GM21786 (cell line): ENCODE measurements around the gene TGFB2.

Experiments used
- ATAC-seq: cut with Tn5 transposase; IDR thresholded peaks from one replicate; pipeline ENCODE4 v1.9.1; 2021; ENCODE audit not compliant: unreplicated experiment

The TGFB2 gene

GRCh38 chr1:218459878-218460711 is 115.0 kb downstream of the TGFB2 start:
- peak; percentile 44 for ATAC-seq

DNA sequence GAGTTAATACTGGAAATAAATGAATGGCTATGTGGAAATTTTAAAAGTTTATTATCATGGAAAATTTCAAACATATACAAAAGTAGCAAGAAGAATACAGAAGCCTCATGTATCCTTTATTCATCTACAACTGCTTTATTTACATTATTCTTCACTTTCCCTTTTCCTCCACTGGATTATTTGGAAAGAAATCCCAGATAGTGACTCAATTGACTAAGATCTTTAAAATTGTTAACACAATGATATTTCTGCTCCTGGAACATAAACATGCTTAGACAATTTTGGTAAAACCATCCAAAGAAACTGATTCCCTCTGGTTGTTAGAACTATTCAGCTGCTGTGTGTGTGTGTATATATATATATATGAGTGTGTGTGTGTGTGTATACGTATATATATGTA is 116.2 kb downstream of the TGFB2 start:
- no peak for ATAC-seq

- ATAC-seq, result no peak
Measured at GRCh38 chr1:218462116-218462515, 117.0 kb downstream of the TGFB2 start.

DNA sequence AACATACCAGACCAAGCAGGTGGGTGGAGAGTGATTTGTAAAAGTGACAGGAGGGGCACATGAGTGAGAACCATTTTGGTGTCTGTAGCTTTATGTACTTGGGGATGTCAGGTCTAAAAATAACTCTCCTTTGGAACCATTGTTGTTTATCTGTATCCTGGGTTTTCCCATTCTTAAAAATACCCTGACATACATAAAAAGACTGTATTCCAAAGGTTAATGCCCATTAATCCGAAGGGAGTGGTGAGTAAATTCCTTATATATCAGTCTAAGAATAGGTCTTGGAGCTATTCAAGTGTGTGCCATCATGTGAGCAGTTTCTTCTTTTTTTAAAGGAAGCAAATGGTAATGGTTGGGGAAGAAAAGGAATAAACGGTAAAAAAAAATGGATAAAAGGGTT is 117.5 kb downstream of the TGFB2 start:
- no peak for ATAC-seq

- no peak for ATAC-seq
Measured at GRCh38 chr1:218463194-218464156, 118.3 kb downstream of the TGFB2 start.

- no peak for ATAC-seq
Measured at GRCh38 chr1:218464871-218465270, 119.7 kb downstream of the TGFB2 start.

GRCh38 chr1:218466341-218467010 is 121.3 kb downstream of the TGFB2 start:
- ATAC-seq, result no peak

DNA sequence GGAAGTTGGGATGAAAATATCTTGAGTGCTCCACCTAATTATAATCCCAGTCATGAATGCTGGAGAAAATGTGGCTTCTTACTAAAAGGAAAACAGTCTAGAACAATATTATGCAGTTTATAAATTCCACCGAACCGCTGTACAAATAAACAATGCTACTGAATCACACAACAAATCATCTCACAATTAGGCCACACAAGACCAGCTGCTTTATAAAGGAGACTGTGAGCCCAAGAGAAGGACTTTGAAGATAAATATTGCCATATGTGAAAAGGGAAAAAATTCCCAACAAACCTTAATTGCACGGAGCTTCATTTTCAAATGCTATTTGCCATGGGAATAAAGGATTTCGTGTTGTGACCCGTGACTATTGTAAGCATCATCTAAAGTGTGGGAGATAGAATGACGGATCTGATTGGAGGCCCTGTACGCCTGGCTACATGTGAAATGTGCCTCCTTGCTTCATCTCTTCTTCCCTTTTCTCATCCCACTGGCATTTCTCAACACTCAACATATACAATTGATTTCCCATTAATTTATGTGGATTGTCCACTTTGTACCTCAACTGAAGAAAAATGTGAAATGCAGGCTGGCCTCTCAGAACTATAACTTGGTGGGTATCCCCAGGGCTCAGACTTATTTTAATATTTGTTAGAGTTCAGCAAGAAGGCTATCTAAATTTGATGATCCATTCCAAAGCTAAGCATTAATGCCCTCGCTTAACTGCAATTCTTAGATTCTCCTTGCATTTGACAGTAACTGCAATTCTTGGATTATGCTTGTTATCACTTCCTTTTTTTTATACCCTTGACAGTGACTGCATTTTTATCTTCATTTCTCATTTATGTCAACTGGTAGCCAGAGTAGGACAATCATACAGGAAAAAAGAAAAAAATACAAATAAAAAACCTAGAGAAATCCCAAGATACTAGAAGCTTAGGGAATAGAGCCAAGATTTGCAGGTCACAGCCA is 122.3 kb downstream of the TGFB2 start:
- no peak for ATAC-seq

DNA sequence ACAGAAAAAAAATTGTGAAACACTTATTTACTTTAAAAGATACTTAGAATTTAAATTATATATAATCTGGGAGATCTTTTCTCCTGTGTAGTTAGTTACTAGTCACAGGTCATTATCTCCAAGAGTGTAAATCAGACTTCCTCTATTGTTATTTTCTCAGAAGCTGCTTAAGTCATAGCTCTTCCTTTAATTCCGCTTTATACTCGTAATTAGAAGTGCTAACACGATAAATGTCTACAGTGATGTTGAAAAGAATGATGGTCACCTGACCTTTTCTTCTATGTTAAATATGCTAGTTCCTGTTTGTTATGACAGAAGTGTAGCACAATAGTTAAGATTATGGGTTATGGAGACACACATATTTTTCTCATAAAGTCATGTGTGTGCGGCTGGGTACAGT is 123.6 kb downstream of the TGFB2 start:
- ATAC-seq, result no peak

DNA sequence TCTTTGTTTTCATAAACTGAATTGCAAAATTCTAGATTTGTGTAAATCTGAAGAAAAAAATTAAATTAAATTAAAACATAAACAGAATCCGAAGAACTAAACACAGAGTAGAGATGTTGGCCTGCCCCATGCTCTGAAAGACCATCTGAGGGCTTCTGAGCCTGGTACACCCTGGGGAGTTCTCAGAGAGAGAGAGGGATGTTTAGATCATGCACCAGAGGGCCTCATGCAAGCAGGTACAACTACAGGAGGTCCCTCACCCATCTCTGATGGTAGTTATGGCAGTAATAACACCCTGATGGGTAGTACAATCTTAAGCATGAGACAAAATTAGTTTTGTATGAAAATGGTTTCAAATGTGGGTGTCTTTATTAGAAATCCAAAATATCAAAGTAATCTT is 127.7 kb downstream of the TGFB2 start:
- no peak for ATAC-seq

DNA sequence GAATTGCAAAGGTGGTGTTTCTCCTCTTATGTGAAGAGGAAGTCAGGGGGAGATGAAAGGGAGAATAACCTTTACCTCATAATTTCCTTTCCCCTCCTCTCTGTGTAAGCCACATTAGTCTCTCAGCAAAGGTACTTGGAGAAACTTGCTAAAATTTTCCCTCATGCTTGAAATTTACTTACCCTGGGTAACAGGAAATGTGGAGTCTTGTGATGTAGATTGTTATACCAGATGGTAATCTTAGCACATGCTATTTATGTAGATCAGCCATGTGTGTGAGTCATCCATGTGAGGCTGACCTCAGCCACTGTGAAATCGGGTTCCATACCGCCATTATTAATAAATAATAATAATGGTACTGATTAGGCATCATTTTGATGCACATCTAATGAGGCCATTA is 128.4 kb downstream of the TGFB2 start:
- ATAC-seq, result peak; percentile 80

DNA sequence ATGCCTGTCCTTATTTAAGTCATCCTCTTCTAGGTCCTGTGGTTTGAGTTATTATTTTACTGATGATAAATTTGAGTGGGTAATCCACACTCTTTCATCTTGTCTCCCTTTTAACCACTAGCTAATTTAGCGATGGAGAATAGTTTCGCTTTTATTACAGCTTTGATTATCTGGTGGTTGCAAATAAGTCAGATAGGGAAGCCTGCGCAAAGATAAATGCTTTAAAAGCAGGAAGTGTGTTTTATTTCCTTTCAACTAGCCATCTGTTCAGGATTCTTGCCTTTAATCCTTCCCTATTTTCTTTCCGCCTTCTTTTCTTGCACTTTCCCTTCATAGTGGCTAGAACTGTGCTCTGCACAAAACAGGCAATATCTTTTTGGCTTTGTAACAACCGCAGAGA is 129.0 kb downstream of the TGFB2 start:
- ATAC-seq, result no peak

GRCh38 chr1:218475275-218475674 is 130.1 kb downstream of the TGFB2 start:
- no peak for ATAC-seq

- ATAC-seq, result no peak
Measured at GRCh38 chr1:218475699-218476098, 130.6 kb downstream of the TGFB2 start.

DNA sequence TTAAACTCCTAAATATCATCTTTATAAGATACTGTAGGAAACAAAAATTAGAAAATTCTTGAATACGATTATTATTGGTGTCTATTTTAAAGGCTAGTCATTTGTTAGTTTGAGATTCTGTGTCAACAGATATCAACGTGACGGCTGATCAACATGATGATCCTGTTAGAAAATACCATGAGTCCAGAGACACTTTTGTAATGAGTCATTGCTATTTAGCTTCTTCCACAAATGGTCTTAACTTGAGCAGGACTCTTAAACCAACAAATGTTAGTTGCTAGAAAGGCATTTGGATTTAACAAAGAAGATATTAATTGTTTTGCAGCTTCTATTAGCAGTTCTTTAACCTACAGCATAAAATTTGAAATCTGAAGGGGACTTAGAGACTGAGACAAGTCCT is 131.2 kb downstream of the TGFB2 start:
- no peak for ATAC-seq

GRCh38 chr1:218478336-218478735 is 133.2 kb downstream of the TGFB2 start:
- ATAC-seq, result no peak

DNA sequence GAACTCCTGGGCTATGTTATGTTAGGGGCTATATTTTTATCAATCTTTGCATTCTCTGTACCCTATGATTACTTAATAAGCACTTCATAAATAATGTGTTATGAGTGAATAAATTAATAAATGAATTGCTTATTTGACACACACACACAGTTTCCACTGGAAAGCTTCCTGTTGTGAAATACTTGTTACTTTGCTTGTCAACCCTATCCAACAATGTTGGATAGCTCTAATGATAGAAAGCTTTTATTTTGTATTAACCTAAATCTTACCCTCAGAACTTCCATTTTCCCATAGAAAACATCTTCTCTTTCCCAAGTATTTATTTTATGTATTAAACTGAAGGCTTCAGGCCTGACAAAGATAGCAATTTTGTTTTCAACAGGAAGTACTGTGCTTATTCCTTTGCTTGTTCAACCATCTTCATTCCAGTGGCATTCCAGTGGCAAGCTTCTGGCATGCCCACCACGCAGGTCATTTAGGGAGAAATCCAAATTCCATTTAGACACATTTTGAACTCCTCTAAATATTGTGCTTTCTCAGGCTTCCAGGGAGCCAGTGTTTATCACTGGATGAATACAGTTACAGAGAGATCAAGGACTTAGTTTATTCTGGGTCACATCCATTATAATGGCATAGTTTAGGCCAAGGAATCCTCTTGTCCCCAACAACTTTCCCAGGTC is 134.4 kb downstream of the TGFB2 start:
- ATAC-seq, result no peak

- ATAC-seq, result no peak
Measured at GRCh38 chr1:218480137-218480536, 135.0 kb downstream of the TGFB2 start.

DNA sequence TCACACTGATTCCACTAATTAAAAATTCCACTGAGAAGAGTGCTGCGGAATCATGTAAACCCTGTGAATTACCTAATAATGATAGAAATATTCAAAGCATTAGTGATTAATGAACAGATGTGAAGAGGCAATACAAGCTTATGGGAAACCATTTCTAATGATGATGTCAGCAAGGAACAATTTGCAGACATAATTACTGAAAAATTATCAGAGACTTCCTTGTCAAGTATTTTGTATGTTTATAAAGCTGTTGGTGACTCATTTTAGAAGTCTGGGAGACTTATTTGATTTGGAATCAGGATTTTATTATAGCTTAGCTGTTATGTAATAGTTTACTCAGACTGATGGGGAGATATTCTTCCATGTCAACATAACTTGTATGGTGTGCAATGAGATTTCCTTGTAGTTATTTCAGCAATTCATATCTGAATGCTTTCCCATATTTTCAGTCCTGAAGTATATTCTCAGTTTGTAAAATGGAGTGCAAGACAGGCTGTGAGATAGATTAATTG is 135.5 kb downstream of the TGFB2 start:
- ATAC-seq, result no peak
